CD4-positive, alpha-beta T cell treated with Interleukin-1 beta for 1 hour (primary cell): Measurements from ENCODE around the gene UVRAG.

Source experiments
- DNase-seq, 2 donors: peaks; one replicate each; pipeline ENCODE4 v3.0.0-alpha.2; 2020 to 2022

UVRAG gene

GRCh38 chr11:75888416-75888815 lies 73.4 kb downstream of the UVRAG start:
- no peak for DNase-seq

- no peak for DNase-seq
Observed at GRCh38 chr11:75891947-75892739, 77.1 kb downstream of the UVRAG start.

- DNase-seq: no peak
Observed at GRCh38 chr11:75893251-75893650, 78.2 kb downstream of the UVRAG start.

GRCh38 chr11:75894036-75894585 lies 79.1 kb downstream of the UVRAG start:
- DNase-seq: no peak

GRCh38 chr11:75896843-75897419 lies 81.9 kb downstream of the UVRAG start:
- peak in 1 of 2 donors; percentile 31 for DNase-seq

- DNase-seq: no peak
Observed at GRCh38 chr11:75898871-75899270, 83.9 kb downstream of the UVRAG start.

- DNase-seq: no peak
Observed at GRCh38 chr11:75899806-75900205, 84.8 kb downstream of the UVRAG start.

- DNase-seq: no peak
Observed at GRCh38 chr11:75900848-75901247, 85.8 kb downstream of the UVRAG start.

GRCh38 chr11:75902631-75903030 lies 87.6 kb downstream of the UVRAG start:
- DNase-seq: no peak

GRCh38 chr11:75903276-75903675 lies 88.3 kb downstream of the UVRAG start:
- no peak for DNase-seq

- no peak for DNase-seq
Observed at GRCh38 chr11:75905434-75905833, 90.4 kb downstream of the UVRAG start.

- DNase-seq: no peak
Observed at GRCh38 chr11:75907906-75908527, 93.0 kb downstream of the UVRAG start.

- no peak for DNase-seq
Observed at GRCh38 chr11:75910426-75911145, 95.6 kb downstream of the UVRAG start.

GRCh38 chr11:75911459-75911858 lies 96.4 kb downstream of the UVRAG start:
- no peak for DNase-seq

- no peak for DNase-seq
Observed at GRCh38 chr11:75913984-75914383, 99.0 kb downstream of the UVRAG start.

GRCh38 chr11:75916882-75917281 lies 101.9 kb downstream of the UVRAG start:
- DNase-seq: no peak

GRCh38 chr11:75918331-75918730 lies 103.3 kb downstream of the UVRAG start:
- no peak for DNase-seq

GRCh38 chr11:75919525-75919924 lies 104.5 kb downstream of the UVRAG start:
- no peak for DNase-seq

- no peak for DNase-seq
Observed at GRCh38 chr11:75920848-75921247, 105.8 kb downstream of the UVRAG start.

GRCh38 chr11:75921808-75922207 lies 106.8 kb downstream of the UVRAG start:
- no peak for DNase-seq

- DNase-seq: no peak
Observed at GRCh38 chr11:75924966-75925784, 110.2 kb downstream of the UVRAG start.

- no peak for DNase-seq
Observed at GRCh38 chr11:75925785-75926164, 110.8 kb downstream of the UVRAG start.
